ENCODE data around the gene STARD3NL. TPM values are rescaled to one million over a fixed set of nuclear protein-coding genes. Genes with fewer than 3 reads are reported as not detected.
A peak's percentile ranks its signal among the peaks of the same experiment; 100 is the strongest.

STARD3NL gene
- polyA plus RNA-seq, 3 donors = 36.6 to 100 (median 86.8) TPM

DNA sequence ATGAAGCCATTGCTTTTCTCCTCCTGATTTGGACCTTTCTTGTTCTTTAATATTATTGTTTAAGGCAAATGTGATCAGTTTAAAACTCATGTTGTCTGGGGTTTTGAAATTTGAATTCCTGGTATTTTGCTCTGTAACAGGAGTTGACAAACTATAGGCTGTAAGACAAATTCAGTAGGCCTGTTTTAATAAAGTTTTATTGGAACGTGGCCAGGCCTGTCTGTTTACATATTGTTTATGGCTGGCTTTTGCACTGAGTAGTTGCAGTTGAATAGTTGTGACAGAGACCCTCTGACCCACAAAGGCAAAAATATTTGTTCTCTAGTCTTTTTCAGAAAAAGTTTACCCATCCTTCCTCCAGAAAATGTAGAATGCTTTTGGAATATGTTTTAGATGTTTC lies 29.8 kb downstream of the STARD3NL start:
- Mint-ChIP-seq H3K27ac (peak overlapping the region in 1 of 7 donors; percentile 12), H3K27me3 (ENCODE audit: low read depth in 3 of 3) (no peaks in the 10 kb centered on the region), H3K4me1 (no peaks in the 10 kb centered on the region), H3K4me3 (no peak overlapping the region), H3K36me3 (peaks cover 46 to 56% of the 10 kb centered on the region in 2 donors), H3K9me3 (peaks cover 0 to 2% (median 0%) of the 10 kb centered on the region in 7 donors)
- H2AFZ ChIP-seq (ENCODE audit: insufficient read depth, low read depth, low read length, poor library complexity, severe bottlenecking) = no peak overlapping the region
- H3K9me3 ChIP-seq (replicated peaks in 1 of 2; ENCODE audit: control insufficient read depth in 1 of 2, insufficient read depth in 1 of 2, low read length in 2 of 2) = no peaks in the 10 kb centered on the region
- H3K4me3 ChIP-seq (replicated peaks in 1 of 3; ENCODE audit: low read depth in 2 of 3, low read length in 3 of 3) = no peak overlapping the region
- H3K4me2 ChIP-seq (replicated peaks; ENCODE audit: extremely low read depth, low read length, poor library complexity, severe bottlenecking) = no peak overlapping the region
- H3K9ac ChIP-seq (ENCODE audit: insufficient read depth, low read length, poor library complexity, severe bottlenecking) = no peak overlapping the region
- H3K79me2 ChIP-seq (ENCODE audit: insufficient read depth, low read length) = peaks cover 3% of the 10 kb centered on the region
- no peak overlapping the region for H3K27ac ChIP-seq (ENCODE audit: low read depth in 1 of 2, low read length in 2 of 2)
- H3K4me1 ChIP-seq (ENCODE audit: control insufficient read depth in 1 of 2, insufficient read depth in 2 of 2, low read length in 2 of 2) = no peaks in the 10 kb centered on the region
- TF ChIP-seq, protein P1, sequence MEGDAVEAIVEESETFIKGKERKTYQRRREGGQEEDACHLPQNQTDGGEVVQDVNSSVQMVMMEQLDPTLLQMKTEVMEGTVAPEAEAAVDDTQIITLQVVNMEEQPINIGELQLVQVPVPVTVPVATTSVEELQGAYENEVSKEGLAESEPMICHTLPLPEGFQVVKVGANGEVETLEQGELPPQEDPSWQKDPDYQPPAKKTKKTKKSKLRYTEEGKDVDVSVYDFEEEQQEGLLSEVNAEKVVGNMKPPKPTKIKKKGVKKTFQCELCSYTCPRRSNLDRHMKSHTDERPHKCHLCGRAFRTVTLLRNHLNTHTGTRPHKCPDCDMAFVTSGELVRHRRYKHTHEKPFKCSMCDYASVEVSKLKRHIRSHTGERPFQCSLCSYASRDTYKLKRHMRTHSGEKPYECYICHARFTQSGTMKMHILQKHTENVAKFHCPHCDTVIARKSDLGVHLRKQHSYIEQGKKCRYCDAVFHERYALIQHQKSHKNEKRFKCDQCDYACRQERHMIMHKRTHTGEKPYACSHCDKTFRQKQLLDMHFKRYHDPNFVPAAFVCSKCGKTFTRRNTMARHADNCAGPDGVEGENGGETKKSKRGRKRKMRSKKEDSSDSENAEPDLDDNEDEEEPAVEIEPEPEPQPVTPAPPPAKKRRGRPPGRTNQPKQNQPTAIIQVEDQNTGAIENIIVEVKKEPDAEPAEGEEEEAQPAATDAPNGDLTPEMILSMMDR (IDR thresholded peaks at IDR 0.05) = no peak
- H3K36me3 ChIP-seq (replicated peaks in 1 of 2; ENCODE audit: control insufficient read depth in 1 of 2, insufficient read depth in 2 of 2, low read length in 2 of 2) = peaks cover 19 to 49% of the 10 kb centered on the region in 2 donors
- no peaks in the 10 kb centered on the region for H3K27me3 ChIP-seq (ENCODE audit: control insufficient read depth in 2 of 2, insufficient read depth in 2 of 2, low read length in 2 of 2)
- WGBS (ENCODE audit: insufficient coverage) = no CpG with 5 or more reads among the region's 1 CpG
- DNase-seq = no peak
- peaks cover 9% of the 10 kb centered on the region for H4K20me1 ChIP-seq (ENCODE audit: insufficient read depth, low read length)
- intact Hi-C loops (cut with micrococcal nuclease) = no loop called here

DNA sequence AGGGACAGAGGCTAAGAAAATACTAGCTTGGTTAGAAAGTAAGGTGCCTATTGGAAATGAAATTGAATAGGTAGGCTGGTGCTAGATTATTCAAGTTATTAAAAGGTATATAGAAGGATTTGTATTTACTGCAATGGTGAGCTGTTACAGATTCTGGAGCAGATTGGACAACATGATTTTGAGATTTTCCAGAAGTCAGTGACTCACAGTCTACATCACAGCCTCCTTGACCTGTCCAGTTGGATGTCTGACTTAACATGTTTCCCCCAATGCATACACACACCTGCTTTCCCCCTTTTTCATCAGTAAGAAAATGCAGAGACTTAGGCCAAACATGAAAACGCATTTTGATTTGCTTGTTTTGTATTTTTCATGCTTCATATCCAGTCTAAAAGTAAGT lies 33.4 kb downstream of the STARD3NL start:
- DNase-seq = no peak

More for the DNA sequence above, 33.4 kb downstream of the STARD3NL start:
- H3K27me3 Mint-ChIP-seq (ENCODE audit: low read depth in 3 of 3) = no peaks in the 10 kb centered on the region
- H3K4me3 ChIP-seq (replicated peaks in 1 of 3; ENCODE audit: low read depth in 2 of 3, low read length in 3 of 3) = no peak overlapping the region
- no peaks in the 10 kb centered on the region for H3K27me3 ChIP-seq (ENCODE audit: control insufficient read depth in 2 of 2, insufficient read depth in 2 of 2, low read length in 2 of 2)
- peaks cover 4 to 10% of the 10 kb centered on the region in 2 donors for H3K4me1 ChIP-seq (ENCODE audit: control insufficient read depth in 1 of 2, insufficient read depth in 2 of 2, low read length in 2 of 2)
- H3K27ac Mint-ChIP-seq = peak overlapping the region in 1 of 7 donors; percentile 4
- peaks cover 53 to 58% of the 10 kb centered on the region in 2 donors for H3K36me3 Mint-ChIP-seq
- H3K27ac ChIP-seq (ENCODE audit: low read depth in 1 of 2, low read length in 2 of 2) = no peak overlapping the region
- H3K9me3 Mint-ChIP-seq = no peaks in the 10 kb centered on the region
- 100% methylated on average over 1 of the region's 1 CpG for WGBS (ENCODE audit: insufficient coverage)
- no peaks in the 10 kb centered on the region for H3K9me3 ChIP-seq (replicated peaks in 1 of 2; ENCODE audit: control insufficient read depth in 1 of 2, insufficient read depth in 1 of 2, low read length in 2 of 2)
- H3K9ac ChIP-seq (ENCODE audit: insufficient read depth, low read length, poor library complexity, severe bottlenecking) = no peak overlapping the region
- H2AFZ ChIP-seq (ENCODE audit: insufficient read depth, low read depth, low read length, poor library complexity, severe bottlenecking) = no peak overlapping the region
- no peak overlapping the region for H3K4me3 Mint-ChIP-seq
- H3K4me1 Mint-ChIP-seq = peaks cover 5% of the 10 kb centered on the region
- intact Hi-C loops (cut with micrococcal nuclease) = loop anchor here in 1 of 2 donors (10.0 kb wide), 2 partner anchors 113 to 163 kb away; no protein-coding TSS in a partner anchor
- H3K36me3 ChIP-seq (replicated peaks in 1 of 2; ENCODE audit: control insufficient read depth in 1 of 2, insufficient read depth in 2 of 2, low read length in 2 of 2) = peaks cover 32 to 73% of the 10 kb centered on the region in 2 donors
- TF ChIP-seq, protein P1 (IDR thresholded peaks at IDR 0.05) = no peak
- H4K20me1 ChIP-seq (ENCODE audit: insufficient read depth, low read length) = peaks cover 9% of the 10 kb centered on the region
- H3K79me2 ChIP-seq (ENCODE audit: insufficient read depth, low read length) = no peaks in the 10 kb centered on the region
- H3K4me2 ChIP-seq (replicated peaks; ENCODE audit: extremely low read depth, low read length, poor library complexity, severe bottlenecking) = no peak overlapping the region
